ENCODE measurements around the gene DCTN4.
A peak's percentile ranks its signal among the peaks of the same experiment; 100 is the strongest.

DNA sequence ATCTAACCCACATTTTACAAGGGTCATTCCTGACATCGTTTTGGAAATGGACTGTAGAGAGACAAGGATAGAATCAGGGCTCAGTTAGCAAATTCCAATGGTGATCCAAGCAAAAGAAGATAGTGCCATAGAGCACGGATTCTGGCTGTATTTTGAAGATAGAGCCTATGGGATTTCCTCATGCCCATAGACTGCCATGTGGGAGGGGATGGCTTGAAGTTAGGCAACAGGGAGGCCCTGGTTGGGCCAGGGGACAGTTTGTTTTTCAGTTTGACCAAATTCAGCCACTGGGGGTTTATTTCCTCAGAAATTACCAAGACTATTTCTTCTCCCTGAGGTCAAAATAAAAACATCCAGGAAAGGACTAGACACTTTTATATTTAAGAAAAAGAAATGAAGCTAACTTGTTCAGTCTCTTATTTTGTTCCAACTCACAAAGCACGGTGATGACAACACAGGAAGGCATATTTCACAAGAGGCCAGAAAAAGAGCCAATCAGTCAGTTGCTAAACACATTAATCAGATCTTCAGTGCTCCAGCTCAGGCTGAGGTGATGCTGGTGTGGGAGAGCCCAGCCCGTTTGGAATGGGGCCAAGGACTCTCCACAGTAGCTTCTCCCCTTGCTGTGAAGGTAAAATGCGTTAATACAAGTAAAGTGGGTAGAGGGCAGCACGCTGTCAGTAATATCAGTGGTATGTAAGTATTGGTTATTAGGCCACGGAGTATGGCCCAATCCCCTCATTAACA lies 4.4 kb upstream of the DCTN4 start:
- TF ChIP-seq, protein P1, sequence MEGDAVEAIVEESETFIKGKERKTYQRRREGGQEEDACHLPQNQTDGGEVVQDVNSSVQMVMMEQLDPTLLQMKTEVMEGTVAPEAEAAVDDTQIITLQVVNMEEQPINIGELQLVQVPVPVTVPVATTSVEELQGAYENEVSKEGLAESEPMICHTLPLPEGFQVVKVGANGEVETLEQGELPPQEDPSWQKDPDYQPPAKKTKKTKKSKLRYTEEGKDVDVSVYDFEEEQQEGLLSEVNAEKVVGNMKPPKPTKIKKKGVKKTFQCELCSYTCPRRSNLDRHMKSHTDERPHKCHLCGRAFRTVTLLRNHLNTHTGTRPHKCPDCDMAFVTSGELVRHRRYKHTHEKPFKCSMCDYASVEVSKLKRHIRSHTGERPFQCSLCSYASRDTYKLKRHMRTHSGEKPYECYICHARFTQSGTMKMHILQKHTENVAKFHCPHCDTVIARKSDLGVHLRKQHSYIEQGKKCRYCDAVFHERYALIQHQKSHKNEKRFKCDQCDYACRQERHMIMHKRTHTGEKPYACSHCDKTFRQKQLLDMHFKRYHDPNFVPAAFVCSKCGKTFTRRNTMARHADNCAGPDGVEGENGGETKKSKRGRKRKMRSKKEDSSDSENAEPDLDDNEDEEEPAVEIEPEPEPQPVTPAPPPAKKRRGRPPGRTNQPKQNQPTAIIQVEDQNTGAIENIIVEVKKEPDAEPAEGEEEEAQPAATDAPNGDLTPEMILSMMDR (IDR thresholded peaks at IDR 0.05) = peak in 1 of 3 donors; percentile 3
- no peak for TF ChIP-seq EP300 (IDR thresholded peaks at IDR 0.05)
